GM15510 (cell line): Measurements from ENCODE around the gene GUCY1A2.

Source experiments
- POLR2A ChIP-seq: IDR thresholded peaks from 3 replicates; pipeline ENCODE4 v1.6.1; 2011; ENCODE audit warnings: borderline replicate concordance; ENCODE audit not compliant: insufficient read length; ENCODE audit errors: extremely low read depth

Gene GUCY1A2

GRCh38 chr11:107014871-107015270 lies 3.4 kb downstream of the GUCY1A2 start:
- TF ChIP-seq POLR2A: no peak

- no peak for TF ChIP-seq POLR2A
These were observed 6.3 kb downstream of the GUCY1A2 start for GRCh38 chr11:107011977-107012376.

GRCh38 chr11:107009190-107009589 lies 9.1 kb downstream of the GUCY1A2 start:
- no peak for TF ChIP-seq POLR2A

GRCh38 chr11:107006076-107006833 lies 12.0 kb downstream of the GUCY1A2 start:
- TF ChIP-seq POLR2A: no peak

- no peak for TF ChIP-seq POLR2A
These were observed 19.1 kb downstream of the GUCY1A2 start for GRCh38 chr11:106999196-106999595.

- no peak for TF ChIP-seq POLR2A
These were observed 19.4 kb downstream of the GUCY1A2 start for GRCh38 chr11:106998916-106999188.

- no peak for TF ChIP-seq POLR2A
These were observed 20.0 kb downstream of the GUCY1A2 start for GRCh38 chr11:106998116-106998915.

- TF ChIP-seq POLR2A: no peak
These were observed 21.0 kb downstream of the GUCY1A2 start for GRCh38 chr11:106997227-106997626.

- TF ChIP-seq POLR2A: no peak
These were observed 21.6 kb downstream of the GUCY1A2 start for GRCh38 chr11:106996691-106997090.

GRCh38 chr11:106990331-106990730 lies 27.9 kb downstream of the GUCY1A2 start:
- TF ChIP-seq POLR2A: no peak

- no peak for TF ChIP-seq POLR2A
These were observed 29.2 kb downstream of the GUCY1A2 start for GRCh38 chr11:106989078-106989455.

GRCh38 chr11:106988151-106989077 lies 29.9 kb downstream of the GUCY1A2 start:
- TF ChIP-seq POLR2A: no peak

- TF ChIP-seq POLR2A: no peak
These were observed 31.6 kb downstream of the GUCY1A2 start for GRCh38 chr11:106986673-106987072.

GRCh38 chr11:106986261-106986660 lies 32.0 kb downstream of the GUCY1A2 start:
- TF ChIP-seq POLR2A: no peak

GRCh38 chr11:106983991-106984390 lies 34.3 kb downstream of the GUCY1A2 start:
- no peak for TF ChIP-seq POLR2A
